CD4-positive, alpha-beta T cell treated with Interferon gamma for 1 hour (primary cell): ENCODE results near the gene RGPD5.
"Not testable (repeated sequence)": the region's sequence is repeated elsewhere in the genome, so short reads cannot be mapped to it uniquely, and the experiment has no call there.

Experiments
- DNase-seq: peaks from one replicate; pipeline ENCODE4 v3.0.0-alpha.2; 2020

RGPD5 gene

GRCh38 chr2:109894141-109894540, 100.0 kb downstream of the RGPD5 start:
- not testable (repeated sequence) for DNase-seq

- not testable (repeated sequence) for DNase-seq
Observed at GRCh38 chr2:109895090-109895869, 101.2 kb downstream of the RGPD5 start.

- DNase-seq, result not testable (repeated sequence)
Observed at GRCh38 chr2:109896212-109896611, 102.1 kb downstream of the RGPD5 start.

- not testable (repeated sequence) for DNase-seq
Observed at GRCh38 chr2:109897769-109898461, 103.8 kb downstream of the RGPD5 start.

GRCh38 chr2:109898462-109899336, 104.6 kb downstream of the RGPD5 start, which contains the start of gene LIMS3:
TSS of gene LIMS3 (plus strand) at chr2:109898688. CDS start at chr2:109898729, 41 bp downstream.
- DNase-seq, result not testable (repeated sequence)

GRCh38 chr2:109905796-109906195, 111.7 kb downstream of the RGPD5 start:
- not testable (repeated sequence) for DNase-seq
